Chondrocyte (in vitro differentiated cells): ENCODE data around the gene VPS41. TPM values are rescaled to one million over a fixed set of nuclear protein-coding genes. Genes with fewer than 3 reads are reported as not detected.

ENCODE experiments used
- DNase-seq: peaks from one replicate; pipeline ENCODE4 v3.0.0; 2021; ENCODE audit warnings: mixed read lengths, low spot score
- H3K27ac Mint-ChIP-seq: one replicate; pipeline ENCODE4 v1.8.0; 2021; ENCODE audit warnings: mild to moderate bottlenecking, moderate library complexity, mixed read lengths; ENCODE audit not compliant: unreplicated experiment
- H3K27me3 Mint-ChIP-seq: 2 replicates; pipeline ENCODE4 v1.8.0; 2021; ENCODE audit warnings: low read depth, mixed read lengths
- H3K36me3 Mint-ChIP-seq: 2 replicates; pipeline ENCODE4 v1.8.0; 2021; ENCODE audit warnings: low read depth, mixed read lengths
- H3K4me1 Mint-ChIP-seq: 2 replicates; pipeline ENCODE4 v1.8.0; 2021; ENCODE audit warnings: low read depth, mild to moderate bottlenecking, mixed read lengths
- H3K4me3 Mint-ChIP-seq: one replicate; pipeline ENCODE4 v1.8.0; 2021; ENCODE audit warnings: mild to moderate bottlenecking, moderate library complexity, mixed read lengths; ENCODE audit not compliant: unreplicated experiment
- H3K9me3 Mint-ChIP-seq: 2 replicates; pipeline ENCODE4 v1.8.0; 2021; ENCODE audit warnings: low read depth, mixed read lengths
- CTCF ChIP-seq: fragments of 200-600 bp; sonication (generic); IDR thresholded peaks from 2 replicates; pipeline ENCODE4 v1.5.0; 2021; ENCODE audit warnings: antibody characterized with exemption, mild to moderate bottlenecking, moderate library complexity
- total RNA-seq: library from RNA; stranded (reverse); gene quantifications from 3 replicates; pipeline ENCODE4 v1.2.1, GENCODE V29; 2021

Gene VPS41
- total RNA-seq, 1 donor from 2014 or later, result 83.9 TPM

- no peak for DNase-seq
- H3K9me3 Mint-ChIP-seq, result no peaks in the 10 kb centered on the region
- H3K36me3 Mint-ChIP-seq, result peaks cover 20% of the 10 kb centered on the region
- H3K27ac Mint-ChIP-seq, result no peak overlapping the region
- no peak overlapping the region for H3K4me3 Mint-ChIP-seq
- no peaks in the 10 kb centered on the region for H3K27me3 Mint-ChIP-seq
- TF ChIP-seq CTCF, result no peak
- no peaks in the 10 kb centered on the region for H3K4me1 Mint-ChIP-seq
These were observed 131.4 kb downstream of the VPS41 start for GRCh38 chr7:38777609-38778008.

- Mint-ChIP-seq H3K9me3 (no peaks in the 10 kb centered on the region), H3K27ac (no peak overlapping the region), H3K27me3 (no peaks in the 10 kb centered on the region), H3K4me1 (no peaks in the 10 kb centered on the region), H3K4me3 (no peak overlapping the region), H3K36me3 (peaks cover 26% of the 10 kb centered on the region)
- TF ChIP-seq CTCF, result no peak
- DNase-seq, result no peak
These were observed 133.3 kb downstream of the VPS41 start for GRCh38 chr7:38775506-38776175.

GRCh38 chr7:38773430-38773829 lies 135.6 kb downstream of the VPS41 start:
- Mint-ChIP-seq H3K36me3 (peaks cover 38% of the 10 kb centered on the region), H3K4me3 (no peak overlapping the region), H3K4me1 (no peaks in the 10 kb centered on the region), H3K9me3 (no peaks in the 10 kb centered on the region), H3K27ac (no peak overlapping the region), H3K27me3 (no peaks in the 10 kb centered on the region)
- TF ChIP-seq CTCF, result no peak
- no peak for DNase-seq

GRCh38 chr7:38760226-38760625 lies 148.8 kb downstream of the VPS41 start:
- Mint-ChIP-seq H3K4me1 (peaks cover 16% of the 10 kb centered on the region), H3K27ac (no peak overlapping the region), H3K9me3 (no peaks in the 10 kb centered on the region), H3K27me3 (no peaks in the 10 kb centered on the region), H3K36me3 (peaks cover 16% of the 10 kb centered on the region), H3K4me3 (no peak overlapping the region)
- no peak for DNase-seq
- TF ChIP-seq CTCF, result no peak

GRCh38 chr7:38759028-38759427 lies 150.0 kb downstream of the VPS41 start:
- Mint-ChIP-seq H3K36me3 (peaks cover 10% of the 10 kb centered on the region), H3K27ac (no peak overlapping the region), H3K4me3 (no peak overlapping the region), H3K27me3 (no peaks in the 10 kb centered on the region), H3K9me3 (no peaks in the 10 kb centered on the region), H3K4me1 (peaks cover 9% of the 10 kb centered on the region)
- TF ChIP-seq CTCF, result no peak
- no peak for DNase-seq
